Lower leg skin (tissue), 3 donors: ENCODE results near the gene HUWE1.

ENCODE experiments used
- CTCF ChIP-seq, 3 donors: fragments of 450-650 bp; IDR thresholded peaks; one replicate each; pipeline ENCODE4 v1.5.1; 2016; ENCODE audit warnings: antibody characterized with exemption in 3 of 3, mild to moderate bottlenecking in 3 of 3, moderate library complexity in 2 of 3
- POLR2A ChIP-seq, 2 donors: fragments of 450-650 bp; IDR thresholded peaks; one replicate each; pipeline ENCODE4 v1.6.1; 2016 to 2017; ENCODE audit warnings: antibody characterized with exemption in 2 of 2, mild to moderate bottlenecking in 1 of 2, moderate library complexity in 1 of 2

- no peak for TF ChIP-seq POLR2A (IDR thresholded peaks at IDR 0.05)
- no peak for TF ChIP-seq CTCF (IDR thresholded peaks at IDR 0.05)
These were observed 41.8 kb downstream of the HUWE1 start for GRCh38 chrX:53644751-53645150.
